Vagina (tissue), 2 donors: ENCODE data around the gene TGFB2.

ENCODE experiments used
- CTCF ChIP-seq, 3 experiments: fragments of 450-650 bp in 2 of 3; fragments of 200-600 bp in 1 of 3; sonication (generic) in 1 of 3; IDR thresholded peaks; one replicate each; pipeline ENCODE4 v1.5.1; 2017 to 2019; ENCODE audit warnings: antibody characterized with exemption in 3 of 3, mild to moderate bottlenecking in 2 of 3, moderate library complexity in 2 of 3
- POLR2A ChIP-seq, 2 donors: fragments of 450-650 bp; IDR thresholded peaks; one replicate each; pipeline ENCODE4 v1.6.1; 2017; ENCODE audit warnings: antibody characterized with exemption in 2 of 2, mild to moderate bottlenecking in 2 of 2, moderate library complexity in 2 of 2
- POLR2AphosphoS5 ChIP-seq, 2 donors: sonication (generic); formaldehyde crosslinking; IDR thresholded peaks; one replicate each; pipeline ENCODE4 v1.9.0; 2017; ENCODE audit warnings: antibody characterized with exemption in 2 of 2, mild to moderate bottlenecking in 2 of 2, low read depth in 1 of 2; ENCODE audit not compliant: insufficient read depth in 1 of 2

- TF ChIP-seq CTCF (IDR thresholded peaks at IDR 0.05) (no peak), POLR2A (IDR thresholded peaks at IDR 0.05) (no peak), POLR2AphosphoS5 (IDR thresholded peaks at IDR 0.05; ENCODE audit: insufficient read depth in 1 of 2, low read depth in 1 of 2) (no peak)
Observed at GRCh38 chr1:218382261-218382660, 37.1 kb downstream of the TGFB2 start.
